OCI-LY7 (cell line): Measurements from ENCODE around the gene CFB. TPM values are rescaled to one million over a fixed set of nuclear protein-coding genes. Genes with fewer than 3 reads are reported as not detected.
A peak's percentile ranks its signal among the peaks of the same experiment; 100 is the strongest.

Experiments
- BruUV-seq: library from RNA; stranded (reverse); fragments of 400-500 nt; replicated peaks from 2 replicates; lab custom pipeline; 2021; lab: Mats Ljungman, UMichigan
- CTCF ChIA-PET: fragments of 300-600 bp; sonication (Branson Sonifier 250); formaldehyde crosslinking; loops from one replicate; lab custom pipeline; 2022; ENCODE audit warnings: antibody characterized with exemption; ENCODE audit not compliant: unreplicated experiment; lab: Charles Lee
- POLR2A ChIA-PET: fragments of 300-600 bp; sonication (Branson Sonifier 250); formaldehyde crosslinking; loops from one replicate; lab custom pipeline; 2022; ENCODE audit warnings: antibody characterized with exemption; lab: Charles Lee
- DNase-seq: peaks from one replicate; pipeline ENCODE4 v3.0.0-alpha.2; 2015; ENCODE audit warnings: low spot score
- H2AFZ ChIP-seq: fragments of 200-600 bp; sonication (generic), shearing (Covaris generic); 2 replicates; pipeline ENCODE4 v1.6.1; 2014; ENCODE audit warnings: mild to moderate bottlenecking, antibody characterized with exemption, low read length, moderate library complexity
- H3K27ac ChIP-seq: fragments of 200-600 bp; sonication (generic); 2 replicates; pipeline ENCODE4 v1.5.1; 2014; ENCODE audit warnings: mixed run types, low read depth, mild to moderate bottlenecking, moderate library complexity, low read length, inconsistent platforms; ENCODE audit not compliant: poor library complexity, severe bottlenecking
- H3K36me3 ChIP-seq: fragments of 200-600 bp; sonication (generic); 2 replicates; pipeline ENCODE4 v1.6.1; 2014; ENCODE audit warnings: mild to moderate bottlenecking, antibody characterized with exemption, low read length, moderate library complexity, mixed read lengths; ENCODE audit not compliant: insufficient read depth
- H3K4me1 ChIP-seq: fragments of 200-600 bp; sonication (generic); 2 replicates; pipeline ENCODE4 v1.5.1; 2014; ENCODE audit warnings: mild to moderate bottlenecking, low read length; ENCODE audit not compliant: insufficient read depth, poor library complexity, severe bottlenecking
- H3K4me2 ChIP-seq: fragments of 200-600 bp; sonication (generic); 2 replicates; pipeline ENCODE4 v1.6.1; 2014; ENCODE audit warnings: mild to moderate bottlenecking, low read length
- H3K4me3 ChIP-seq: fragments of 200-600 bp; sonication (generic); 2 replicates; pipeline ENCODE4 v1.5.1; 2014; ENCODE audit warnings: mild to moderate bottlenecking, low read depth, low read length; ENCODE audit not compliant: poor library complexity, severe bottlenecking
- H3K79me2 ChIP-seq: fragments of 200-600 bp; sonication (generic); 2 replicates; pipeline ENCODE4 v1.6.1; 2016; ENCODE audit warnings: low read depth, mild to moderate bottlenecking, low read length, moderate library complexity, mixed read lengths; ENCODE audit not compliant: insufficient read depth
- H3K9me2 ChIP-seq: fragments of 200-600 bp; sonication (generic); 2 replicates; pipeline ENCODE4 v1.6.1; 2016; ENCODE audit warnings: mild to moderate bottlenecking, low read length, mixed read lengths; ENCODE audit not compliant: insufficient read depth
- H3K9me3 ChIP-seq: fragments of 200-600 bp; sonication (generic); 2 replicates; pipeline ENCODE4 v1.6.1; 2014; ENCODE audit warnings: mild to moderate bottlenecking, mixed run types, low read length, mixed read lengths
- H4K20me1 ChIP-seq: fragments of 200-600 bp; sonication (generic); 2 replicates; pipeline ENCODE4 v1.6.1; 2014; ENCODE audit warnings: mild to moderate bottlenecking, antibody characterized with exemption, low read length, moderate library complexity, mixed read lengths; ENCODE audit not compliant: insufficient read depth
- CTCF ChIP-seq: fragments of 200-600 bp; sonication (generic); conservative IDR thresholded peaks from 2 replicates; pipeline ENCODE4 v1.5.1; 2014; ENCODE audit warnings: mild to moderate bottlenecking, antibody characterized with exemption, low read length, moderate library complexity, mixed read lengths
- EZH2phosphoT487 ChIP-seq: fragments of 200-600 bp; sonication (generic); IDR thresholded peaks from 2 replicates; pipeline ENCODE4 v1.6.1; 2018; ENCODE audit warnings: low read depth, borderline replicate concordance, mild to moderate bottlenecking, mixed run types, antibody characterized with exemption, low read length, moderate library complexity, mixed read lengths
- intact Hi-C: fragments of 100-400 bp; cut with micrococcal nuclease; formaldehyde crosslinking; loops from one replicate; pipeline ENCODE4 v1.10.0; 2022; ENCODE audit not compliant: unreplicated experiment
- total RNA-seq, 2 experiments: library from RNA; depleted of rRNA in 1 of 2; stranded (reverse); fragments of >200 nt in 1 of 2; shearing (Covaris generic) in 1 of 2; gene quantifications; 2 replicates each; pipeline ENCODE4 v1.2.3, GENCODE V29; 2014 to 2022

The CFB gene
- total RNA-seq, 2 experiments from 2014 or later, result 1.1 to 1.2 TPM

- Histone ChIP-seq H2AFZ (no peak overlapping the region), H3K4me1 (no peaks in the 10 kb centered on the region), H4K20me1 (no peaks in the 10 kb centered on the region), H3K4me2 (no peak overlapping the region), H3K27ac (no peak overlapping the region), H3K36me3 (no peaks in the 10 kb centered on the region), H3K79me2 (no peaks in the 10 kb centered on the region), H3K4me3 (no peak overlapping the region), H3K9me3 (no peaks in the 10 kb centered on the region), H3K9me2 (no peaks in the 10 kb centered on the region)
- POLR2A ChIA-PET, result interaction anchor here (0.9 kb wide), 1 partner anchor 185 kb away, joined by 5 read pairs; no protein-coding TSS in a partner anchor
- intact Hi-C loops, result no loop called here
- TF ChIP-seq EZH2phosphoT487 (no peak), CTCF (peak; percentile 76)
- CTCF ChIA-PET, result interaction anchor here (0.7 to 1.1 kb wide), 2 partner anchors 20 to 49 kb away, joined by 3 read pairs; partner anchors contain the start of gene DXO
- no TSS peak for BruUV-seq
- peak; percentile 59 for DNase-seq
Measured at GRCh38 chr6:31922942-31923341, 23.0 kb upstream of the CFB start.

- no peak for TF ChIP-seq EZH2phosphoT487
- no peak for TF ChIP-seq CTCF
- Histone ChIP-seq H3K9me2 (no peaks in the 10 kb centered on the region), H3K9me3 (no peaks in the 10 kb centered on the region), H3K4me2 (no peak within 1 kb of the TSS), H3K4me1 (no peaks in the 10 kb centered on the region), H4K20me1 (no peaks in the 10 kb centered on the region), H3K36me3 (no peaks in the 10 kb centered on the region), H3K79me2 (no peaks in the 10 kb centered on the region), H3K27ac (no peak within 1 kb of the TSS), H2AFZ (no peak within 1 kb of the TSS), H3K4me3 (no peak within 1 kb of the TSS)
- no TSS peak for BruUV-seq
- intact Hi-C loops, result no loop called here
- ChIA-PET CTCF (no interaction called here), POLR2A (no interaction called here)
- DNase-seq, result no peak
Measured at GRCh38 chr6:31927242-31927862, 18.5 kb upstream of the CFB start, which contains the start of gene C2. Gene C2, plus strand, starts transcription at chr6:31927717. Its CDS starts 36 bp downstream, at chr6:31927753.
